B cell (primary cell): ENCODE measurements around the gene CHST9.

Experiments
- CTCF ChIP-seq: fragments of 200-600 bp; IDR thresholded peaks from one replicate; pipeline ENCODE4 v1.8.0; 2022; ENCODE audit warnings: antibody characterized with exemption, mild to moderate bottlenecking
- EZH2 ChIP-seq: IDR thresholded peaks from 2 replicates; pipeline ENCODE4 v1.6.1; 2012; ENCODE audit warnings: borderline replicate concordance, low read depth, mild to moderate bottlenecking, moderate library complexity, low read length; ENCODE audit not compliant: insufficient read depth, poor library complexity, severe bottlenecking

- TF ChIP-seq CTCF, result no peak
- TF ChIP-seq EZH2, result no peak
These were observed 254.5 kb downstream of the CHST9 start for GRCh38 chr18:26930630-26931029.
